Mesendoderm (in vitro differentiated cells): Measurements from ENCODE around the gene RNF187.

Source experiments
- DNase-seq: peaks from one replicate; pipeline ENCODE4 v3.0.0; 2013
- H2AK5ac ChIP-seq: 2 replicates; pipeline ENCODE4 v1.6.1; 2013; ENCODE audit warnings: low read length, inconsistent platforms
- H2BK120ac ChIP-seq: 2 replicates; pipeline ENCODE4 v1.6.1; 2013; ENCODE audit warnings: low read depth, mild to moderate bottlenecking, low read length, moderate library complexity, mixed read lengths
- H2BK15ac ChIP-seq: replicated peaks from 2 replicates; pipeline ENCODE4 v1.6.1; 2013; ENCODE audit warnings: low read depth, mild to moderate bottlenecking, moderate library complexity
- H2BK5ac ChIP-seq: 2 replicates; pipeline ENCODE4 v1.6.1; 2013; ENCODE audit warnings: low read length, inconsistent platforms
- H3K18ac ChIP-seq: 2 replicates; pipeline ENCODE4 v1.6.1; 2013; ENCODE audit warnings: mild to moderate bottlenecking, low read length, mixed read lengths
- H3K23ac ChIP-seq: one replicate; pipeline ENCODE4 v1.6.1; 2013; ENCODE audit warnings: low read length
- H3K27ac ChIP-seq: 2 replicates; pipeline ENCODE4 v1.5.1; 2013; ENCODE audit warnings: low read depth, mild to moderate bottlenecking, inconsistent platforms, low read length, moderate library complexity
- H3K27me3 ChIP-seq: 2 replicates; pipeline ENCODE4 v1.6.1; 2013; ENCODE audit warnings: low read length, control low read depth, mild to moderate bottlenecking, inconsistent platforms; ENCODE audit not compliant: insufficient read depth, poor library complexity
- H3K36me3 ChIP-seq: 2 replicates; pipeline ENCODE4 v1.6.1; 2013; ENCODE audit warnings: low read length, inconsistent platforms; ENCODE audit not compliant: control insufficient read depth, insufficient read depth
- H3K4ac ChIP-seq: one replicate; pipeline ENCODE4 v1.6.1; 2013; ENCODE audit warnings: low read depth, mild to moderate bottlenecking, low read length, moderate library complexity
- H3K4me1 ChIP-seq: 2 replicates; pipeline ENCODE4 v1.6.1; 2013; ENCODE audit warnings: low read depth, low read length, inconsistent platforms; ENCODE audit not compliant: control insufficient read depth
- H3K4me2 ChIP-seq: 2 replicates; pipeline ENCODE4 v1.6.1; 2013; ENCODE audit warnings: low read length
- H3K4me3 ChIP-seq: 2 replicates; pipeline ENCODE4 v1.5.1; 2013; ENCODE audit warnings: mild to moderate bottlenecking, low read length
- H3K56ac ChIP-seq: one replicate; pipeline ENCODE4 v1.6.1; 2013; ENCODE audit warnings: low read length
- H3K79me1 ChIP-seq: 2 replicates; pipeline ENCODE4 v1.6.1; 2013; ENCODE audit warnings: low read length, inconsistent platforms
- H3K79me2 ChIP-seq: 2 replicates; pipeline ENCODE4 v1.6.1; 2013; ENCODE audit warnings: mild to moderate bottlenecking, low read length; ENCODE audit not compliant: control insufficient read depth, insufficient read depth
- H3K9ac ChIP-seq: 2 replicates; pipeline ENCODE4 v1.6.1; 2013; ENCODE audit warnings: low read length, inconsistent platforms
- H4K5ac ChIP-seq: one replicate; pipeline ENCODE4 v1.6.1; 2013; ENCODE audit warnings: low read length
- H4K8ac ChIP-seq: one replicate; pipeline ENCODE4 v1.6.1; 2013; ENCODE audit warnings: low read depth, mild to moderate bottlenecking, control low read depth, low read length, moderate library complexity
- WGBS: extraction: QIAGEN DNeasy Blood & Tissue Kit; methylation state at CpG from one replicate; pipeline ENCODE4 v1.1.7; 2013; ENCODE audit warnings: low lambda C conversion rate, missing lambda C conversion rate; ENCODE audit not compliant: insufficient coverage; ENCODE audit errors: extremely low coverage; 5-methylcytosine and 5-hydroxymethylcytosine counted together

The RNF187 gene

DNA sequence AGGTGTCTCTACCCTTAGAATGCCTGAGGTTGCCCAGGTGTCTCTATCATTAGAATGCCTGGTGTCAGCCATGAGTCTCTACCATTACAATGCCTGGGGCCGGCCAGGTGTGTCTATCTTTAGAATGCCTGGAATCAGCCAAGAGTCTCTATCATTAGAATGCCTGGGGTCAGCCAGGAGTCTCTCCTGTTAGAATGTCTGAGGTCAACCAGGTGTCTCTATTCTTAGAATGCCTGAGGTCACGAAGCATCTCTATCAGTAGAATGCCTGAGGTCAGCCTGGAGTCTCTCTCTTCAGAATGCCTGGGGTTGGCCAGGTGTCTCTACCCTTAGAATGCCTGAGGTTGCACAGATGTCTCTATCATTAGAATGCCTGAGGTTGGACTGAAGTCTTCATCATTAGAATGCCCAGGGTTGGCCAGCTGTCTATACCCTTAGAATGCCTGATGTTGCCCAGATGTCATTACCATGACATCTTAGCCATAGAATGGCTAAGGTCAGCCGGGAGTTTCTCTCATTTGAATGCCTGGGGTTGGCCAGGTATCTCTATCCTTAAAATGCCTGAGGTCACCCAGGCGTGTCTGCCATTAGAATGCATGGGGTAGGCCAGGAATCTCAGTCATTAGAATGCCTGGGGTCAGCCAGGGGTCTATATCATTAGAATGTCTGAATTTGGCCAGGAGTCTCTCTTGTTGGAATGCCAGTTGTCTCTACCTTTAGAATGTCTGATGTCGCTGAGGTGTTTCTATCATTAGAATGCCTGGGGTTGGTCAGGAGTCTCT is 44.0 kb downstream of the RNF187 start:
- no peaks in the 10 kb centered on the region for H3K79me2 ChIP-seq
- H3K4me3 ChIP-seq, result no peak overlapping the region
- WGBS, result no CpG with 5 or more reads among the region's 5 CpGs

DNA sequence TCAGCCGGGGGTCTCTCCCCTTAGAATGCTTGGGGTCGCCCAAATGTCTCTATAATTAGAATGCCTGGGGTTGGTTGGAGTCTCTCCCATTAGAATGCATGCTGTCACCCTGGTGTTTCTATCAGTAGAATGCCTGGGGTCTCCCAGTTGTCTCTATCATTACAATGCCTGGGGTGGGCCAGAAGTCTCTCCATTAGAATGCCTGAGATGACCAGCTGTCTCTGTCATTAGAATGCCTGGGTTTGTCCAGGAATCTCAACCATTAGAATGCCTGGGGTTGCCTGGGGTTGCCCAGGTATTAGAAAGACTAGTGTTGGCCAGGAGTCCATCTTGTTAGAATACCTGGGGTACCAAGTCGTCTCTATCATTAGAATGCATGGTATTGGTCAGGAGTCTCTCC is 51.6 kb downstream of the RNF187 start:
- Histone ChIP-seq H3K36me3 (no peaks in the 10 kb centered on the region), H3K4me1 (no peaks in the 10 kb centered on the region), H3K56ac (no peak overlapping the region), H4K8ac (no peak overlapping the region), H3K9ac (no peak overlapping the region), H4K5ac (no peak overlapping the region), H3K4me2 (no peak overlapping the region), H3K4me3 (no peak overlapping the region), H3K4ac (no peak overlapping the region), H3K79me2 (no peaks in the 10 kb centered on the region), H2BK5ac (no peak overlapping the region), H2BK15ac (no peak overlapping the region), H3K27me3 (no peaks in the 10 kb centered on the region), H3K79me1 (no peaks in the 10 kb centered on the region), H3K23ac (no peak overlapping the region), H2AK5ac (no peak overlapping the region), H2BK120ac (no peak overlapping the region), H3K18ac (no peak overlapping the region), H3K27ac (no peak overlapping the region)
- DNase-seq, result no peak
- no CpG with 5 or more reads among the region's 3 CpGs for WGBS

More for the DNA sequence above, 44.0 kb downstream of the RNF187 start:
- Histone ChIP-seq H3K36me3 (no peaks in the 10 kb centered on the region), H3K23ac (no peak overlapping the region), H4K5ac (no peak overlapping the region), H2BK120ac (no peak overlapping the region), H3K79me1 (no peaks in the 10 kb centered on the region), H3K9ac (no peak overlapping the region), H3K27me3 (no peaks in the 10 kb centered on the region), H3K27ac (no peak overlapping the region), H3K18ac (no peak overlapping the region), H3K56ac (no peak overlapping the region), H3K4me2 (no peak overlapping the region), H3K4ac (no peak overlapping the region), H4K8ac (no peak overlapping the region), H2AK5ac (no peak overlapping the region), H3K4me1 (no peaks in the 10 kb centered on the region), H2BK15ac (no peak overlapping the region), H2BK5ac (no peak overlapping the region)
- DNase-seq, result no peak

DNA sequence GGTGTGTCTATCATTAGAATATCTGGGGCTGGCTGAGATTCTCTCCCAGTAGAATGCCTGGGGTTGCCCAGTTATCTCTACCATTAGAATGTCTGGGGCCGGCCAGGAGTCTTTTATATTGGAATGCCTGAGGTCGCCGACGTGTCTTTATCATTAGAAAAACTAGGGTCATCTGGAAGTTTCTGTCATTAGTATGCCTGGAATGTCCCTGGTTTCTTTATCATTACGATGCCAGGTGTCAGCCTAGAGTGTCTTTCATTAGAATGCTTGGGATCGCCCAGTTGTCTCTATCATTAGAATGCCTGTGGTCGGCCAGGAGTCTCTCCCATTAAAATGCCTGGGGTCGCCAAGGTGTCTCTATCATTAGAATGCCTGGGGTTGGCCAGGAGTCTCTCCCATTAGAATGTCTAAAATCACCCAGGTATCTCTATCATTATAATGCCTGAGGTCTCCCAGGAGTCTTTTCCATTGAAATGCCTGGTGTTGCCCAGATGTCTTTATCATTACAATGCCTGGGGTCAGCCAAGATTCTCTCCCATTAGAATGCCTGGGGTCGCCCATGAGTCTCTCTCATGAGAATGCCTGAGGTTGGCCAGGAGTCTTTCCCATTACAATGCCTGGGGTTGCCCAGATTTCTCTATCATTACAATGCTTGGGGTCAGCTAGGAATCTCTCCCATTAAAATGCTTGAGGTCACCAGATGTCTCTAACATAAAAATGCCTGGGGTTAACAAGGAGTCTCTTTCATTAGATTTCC is 53.2 kb downstream of the RNF187 start:
- Histone ChIP-seq H4K8ac (no peak overlapping the region), H3K27ac (no peak overlapping the region), H3K18ac (no peak overlapping the region), H2BK15ac (no peak overlapping the region), H3K79me2 (no peaks in the 10 kb centered on the region), H3K4me3 (no peak overlapping the region), H3K56ac (no peak overlapping the region), H4K5ac (no peak overlapping the region), H2AK5ac (no peak overlapping the region), H3K4me2 (no peak overlapping the region), H3K79me1 (no peaks in the 10 kb centered on the region), H2BK5ac (no peak overlapping the region), H3K9ac (no peak overlapping the region), H3K4ac (no peak overlapping the region), H3K4me1 (no peaks in the 10 kb centered on the region), H3K23ac (no peak overlapping the region), H3K27me3 (no peaks in the 10 kb centered on the region), H2BK120ac (no peak overlapping the region), H3K36me3 (no peaks in the 10 kb centered on the region)
- no peak for DNase-seq
- WGBS, result no CpG with 5 or more reads among the region's 9 CpGs

DNA sequence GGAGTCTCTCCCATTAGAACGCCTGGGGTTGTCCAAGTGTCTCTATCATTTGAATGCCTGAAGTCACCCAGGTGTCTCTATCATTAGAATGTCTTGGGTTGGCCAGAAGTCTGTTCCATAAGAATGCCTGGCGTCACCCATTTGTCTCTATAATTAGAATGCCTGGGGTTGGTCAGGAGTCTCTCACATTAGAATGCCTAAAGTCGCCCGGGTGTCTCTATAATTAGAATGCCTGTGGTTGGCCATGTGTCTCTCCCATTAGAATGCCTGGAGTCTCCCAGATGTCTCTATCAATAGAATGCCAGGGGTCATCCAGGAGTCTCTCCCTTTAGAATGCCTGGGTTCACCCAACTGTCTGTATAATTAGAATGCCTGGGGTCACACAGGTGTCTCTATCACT is 54.5 kb downstream of the RNF187 start:
- Histone ChIP-seq H3K79me1 (no peaks in the 10 kb centered on the region), H3K18ac (no peak overlapping the region), H3K4me2 (no peak overlapping the region), H3K27me3 (no peaks in the 10 kb centered on the region), H3K56ac (no peak overlapping the region), H3K9ac (no peak overlapping the region), H3K27ac (no peak overlapping the region), H2BK5ac (no peak overlapping the region), H3K23ac (no peak overlapping the region), H3K4ac (no peak overlapping the region), H2AK5ac (no peak overlapping the region), H3K4me3 (no peak overlapping the region), H4K5ac (no peak overlapping the region), H2BK120ac (no peak overlapping the region), H2BK15ac (no peak overlapping the region), H3K4me1 (no peaks in the 10 kb centered on the region), H3K79me2 (no peaks in the 10 kb centered on the region), H4K8ac (no peak overlapping the region), H3K36me3 (no peaks in the 10 kb centered on the region)
- no CpG with 5 or more reads among the region's 4 CpGs for WGBS
- no peak for DNase-seq

DNA sequence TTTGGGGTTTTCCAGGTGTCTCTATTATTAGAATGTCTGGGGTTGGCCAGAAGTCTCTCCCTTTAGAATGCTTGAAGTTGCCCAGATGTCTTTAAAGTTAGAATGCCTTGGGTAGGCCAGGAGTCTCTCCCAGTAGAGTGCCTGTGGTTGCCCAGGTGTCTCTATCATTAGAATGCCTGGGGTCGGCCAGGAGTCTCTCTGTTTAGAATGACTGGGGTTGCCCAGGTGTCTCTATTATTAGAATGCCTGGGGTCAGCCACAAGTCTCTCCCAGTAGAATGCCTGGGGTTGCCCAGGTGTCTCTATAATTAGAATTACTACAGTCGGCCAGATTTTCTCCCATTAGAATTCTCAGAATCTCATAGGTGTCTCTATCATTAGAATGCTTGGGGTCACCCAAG is 55.2 kb downstream of the RNF187 start:
- H3K23ac ChIP-seq, result no peak overlapping the region
- H2BK5ac ChIP-seq, result no peak overlapping the region
- H2BK15ac ChIP-seq, result no peak overlapping the region
- no peaks in the 10 kb centered on the region for H3K79me2 ChIP-seq
- H3K79me1 ChIP-seq, result no peaks in the 10 kb centered on the region
- H3K56ac ChIP-seq, result no peak overlapping the region
- H3K27me3 ChIP-seq, result no peaks in the 10 kb centered on the region
- no peaks in the 10 kb centered on the region for H3K4me1 ChIP-seq
- H4K8ac ChIP-seq, result no peak overlapping the region
- no peak overlapping the region for H3K9ac ChIP-seq
- no peak overlapping the region for H4K5ac ChIP-seq
- no peak overlapping the region for H3K18ac ChIP-seq
- no peaks in the 10 kb centered on the region for H3K36me3 ChIP-seq
- no peak overlapping the region for H3K27ac ChIP-seq
- no peak overlapping the region for H3K4me2 ChIP-seq
- WGBS, result no CpG with 5 or more reads among the region's 2 CpGs
- no peak for DNase-seq
- H3K4me3 ChIP-seq, result no peak overlapping the region
- no peak overlapping the region for H3K4ac ChIP-seq
- no peak overlapping the region for H2AK5ac ChIP-seq
- no peak overlapping the region for H2BK120ac ChIP-seq
